Measurements from ENCODE around the gene AGPS.

AGPS gene

DNA sequence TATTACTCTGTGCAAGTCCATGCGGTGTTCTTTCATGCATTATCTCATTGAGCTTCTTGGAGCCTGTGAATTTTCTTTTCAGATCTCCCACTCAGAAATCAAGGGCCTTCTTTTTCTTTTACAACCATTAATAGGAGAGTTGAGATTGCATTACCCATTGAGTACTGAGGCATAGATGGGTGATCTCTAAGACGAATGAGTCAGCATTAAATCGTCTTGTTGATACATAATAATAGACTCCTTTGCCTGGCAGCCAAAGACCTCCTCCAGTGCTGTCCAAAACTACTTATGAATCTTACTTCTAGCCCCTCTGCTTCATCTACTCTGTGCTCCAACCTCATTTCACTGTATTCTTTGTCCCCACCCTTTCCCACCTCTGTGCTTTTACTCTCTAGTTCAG, 180.5 kb downstream of the AGPS start:
- Histone ChIP-seq H3K27ac (ENCODE audit: insufficient read depth, low read length, poor library complexity, severe bottlenecking) (no peak overlapping the region), H3K4me1 (ENCODE audit: control insufficient read depth, insufficient read depth, low read length, poor library complexity, severe bottlenecking) (no peaks in the 10 kb centered on the region), H3K36me3 (ENCODE audit: control insufficient read depth, insufficient read depth, low read length) (no peaks in the 10 kb centered on the region), H3K27me3 (replicated peaks; ENCODE audit: control insufficient read depth, insufficient read depth, low read length, poor library complexity, severe bottlenecking) (peaks cover 4% of the 10 kb centered on the region), H3K9me3 (ENCODE audit: control insufficient read depth, low read length) (no peaks in the 10 kb centered on the region), H3K4me3 (ENCODE audit: insufficient read depth, low read depth, low read length, poor library complexity, severe bottlenecking) (no peak overlapping the region)
- no peak for DNase-seq

- peaks cover 4% of the 10 kb centered on the region for H3K27me3 ChIP-seq (replicated peaks; ENCODE audit: control insufficient read depth, insufficient read depth, low read length, poor library complexity, severe bottlenecking)
- DNase-seq: no peak
These were observed 181.8 kb downstream of the AGPS start for GRCh38 chr2:177574356-177574755.

GRCh38 chr2:177575358-177575757, 182.8 kb downstream of the AGPS start:
- Histone ChIP-seq H3K36me3 (ENCODE audit: control insufficient read depth, insufficient read depth, low read length) (no peaks in the 10 kb centered on the region), H3K9me3 (ENCODE audit: control insufficient read depth, low read length) (no peaks in the 10 kb centered on the region), H3K4me1 (ENCODE audit: control insufficient read depth, insufficient read depth, low read length, poor library complexity, severe bottlenecking) (no peaks in the 10 kb centered on the region), H3K27me3 (replicated peaks; ENCODE audit: control insufficient read depth, insufficient read depth, low read length, poor library complexity, severe bottlenecking) (peaks cover 4% of the 10 kb centered on the region), H3K4me3 (ENCODE audit: insufficient read depth, low read depth, low read length, poor library complexity, severe bottlenecking) (no peak overlapping the region), H3K27ac (ENCODE audit: insufficient read depth, low read length, poor library complexity, severe bottlenecking) (no peak overlapping the region)
- no peak for DNase-seq

More at GRCh38 chr2:177574356-177574755, 181.8 kb downstream of the AGPS start:
- Histone ChIP-seq H3K9me3 (ENCODE audit: control insufficient read depth, low read length) (no peaks in the 10 kb centered on the region), H3K4me3 (ENCODE audit: insufficient read depth, low read depth, low read length, poor library complexity, severe bottlenecking) (no peak overlapping the region), H3K36me3 (ENCODE audit: control insufficient read depth, insufficient read depth, low read length) (no peaks in the 10 kb centered on the region), H3K27ac (ENCODE audit: insufficient read depth, low read length, poor library complexity, severe bottlenecking) (no peak overlapping the region), H3K4me1 (ENCODE audit: control insufficient read depth, insufficient read depth, low read length, poor library complexity, severe bottlenecking) (no peaks in the 10 kb centered on the region)

- Histone ChIP-seq H3K27ac (ENCODE audit: insufficient read depth, low read length, poor library complexity, severe bottlenecking) (no peak overlapping the region), H3K4me1 (ENCODE audit: control insufficient read depth, insufficient read depth, low read length, poor library complexity, severe bottlenecking) (no peaks in the 10 kb centered on the region), H3K4me3 (ENCODE audit: insufficient read depth, low read depth, low read length, poor library complexity, severe bottlenecking) (no peak overlapping the region), H3K9me3 (ENCODE audit: control insufficient read depth, low read length) (no peaks in the 10 kb centered on the region), H3K27me3 (replicated peaks; ENCODE audit: control insufficient read depth, insufficient read depth, low read length, poor library complexity, severe bottlenecking) (no peaks in the 10 kb centered on the region), H3K36me3 (ENCODE audit: control insufficient read depth, insufficient read depth, low read length) (no peaks in the 10 kb centered on the region)
- no peak for DNase-seq
These were observed 184.5 kb downstream of the AGPS start for GRCh38 chr2:177577075-177577474.

DNA sequence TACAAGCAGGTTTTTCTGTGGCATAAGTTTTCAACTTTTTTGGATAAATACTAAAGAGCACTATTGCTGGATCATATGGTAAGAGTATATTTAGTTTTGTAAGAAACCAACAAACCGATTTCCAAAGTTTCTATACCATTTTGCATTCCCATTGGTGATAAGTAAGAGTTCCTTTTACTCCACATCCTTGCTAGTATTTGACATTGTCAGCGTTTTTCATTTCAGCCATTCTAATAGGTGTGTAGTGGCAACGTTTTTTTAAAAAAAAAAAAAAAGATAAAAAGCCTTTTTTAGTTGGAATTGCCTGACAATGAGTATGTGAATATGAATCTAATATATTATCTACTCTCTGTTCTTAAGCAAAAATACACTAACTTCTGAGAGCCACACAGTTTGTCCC, 185.9 kb downstream of the AGPS start:
- H3K4me3 ChIP-seq (ENCODE audit: insufficient read depth, low read depth, low read length, poor library complexity, severe bottlenecking): no peak overlapping the region
- H3K4me1 ChIP-seq (ENCODE audit: control insufficient read depth, insufficient read depth, low read length, poor library complexity, severe bottlenecking): no peaks in the 10 kb centered on the region
- no peaks in the 10 kb centered on the region for H3K27me3 ChIP-seq (replicated peaks; ENCODE audit: control insufficient read depth, insufficient read depth, low read length, poor library complexity, severe bottlenecking)
- no peak for DNase-seq
- no peak overlapping the region for H3K27ac ChIP-seq (ENCODE audit: insufficient read depth, low read length, poor library complexity, severe bottlenecking)
- no peaks in the 10 kb centered on the region for H3K36me3 ChIP-seq (ENCODE audit: control insufficient read depth, insufficient read depth, low read length)
- no peaks in the 10 kb centered on the region for H3K9me3 ChIP-seq (ENCODE audit: control insufficient read depth, low read length)

DNA sequence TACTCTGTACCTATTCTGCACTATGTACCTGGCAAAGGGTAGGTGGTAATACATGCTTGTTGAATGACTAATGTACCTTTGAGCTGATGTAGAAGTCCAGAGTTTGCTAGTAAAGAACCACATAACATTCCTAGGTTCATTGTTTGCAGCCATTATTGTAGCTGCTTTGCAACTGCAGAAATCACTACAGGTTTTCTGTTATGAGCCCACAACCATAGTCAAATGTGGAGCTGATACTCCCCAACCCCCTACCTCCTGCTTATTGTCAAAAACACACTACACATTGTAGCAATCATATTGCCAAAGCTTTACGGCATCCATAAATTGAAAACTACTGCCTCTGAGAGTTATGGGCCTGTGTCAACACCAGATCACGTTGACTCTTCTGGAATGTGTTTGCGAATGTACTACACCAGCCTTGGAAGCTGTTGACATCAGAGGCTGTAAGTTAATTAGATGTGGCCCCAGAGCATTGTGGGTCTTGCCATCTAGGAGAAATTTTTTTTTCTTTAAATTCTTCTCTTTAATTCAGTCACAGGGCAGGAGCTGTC, 187.0 kb downstream of the AGPS start:
- H3K4me1 ChIP-seq (ENCODE audit: control insufficient read depth, insufficient read depth, low read length, poor library complexity, severe bottlenecking): no peaks in the 10 kb centered on the region
- no peaks in the 10 kb centered on the region for H3K9me3 ChIP-seq (ENCODE audit: control insufficient read depth, low read length)
- no peaks in the 10 kb centered on the region for H3K36me3 ChIP-seq (ENCODE audit: control insufficient read depth, insufficient read depth, low read length)
- no peak overlapping the region for H3K27ac ChIP-seq (ENCODE audit: insufficient read depth, low read length, poor library complexity, severe bottlenecking)
- H3K27me3 ChIP-seq (replicated peaks; ENCODE audit: control insufficient read depth, insufficient read depth, low read length, poor library complexity, severe bottlenecking): no peaks in the 10 kb centered on the region
- no peak overlapping the region for H3K4me3 ChIP-seq (ENCODE audit: insufficient read depth, low read depth, low read length, poor library complexity, severe bottlenecking)
- DNase-seq: no peak

GRCh38 chr2:177582000-177582399, 189.4 kb downstream of the AGPS start:
- no peaks in the 10 kb centered on the region for H3K4me1 ChIP-seq (ENCODE audit: control insufficient read depth, insufficient read depth, low read length, poor library complexity, severe bottlenecking)
- no peaks in the 10 kb centered on the region for H3K36me3 ChIP-seq (ENCODE audit: control insufficient read depth, insufficient read depth, low read length)
- H3K27me3 ChIP-seq (replicated peaks; ENCODE audit: control insufficient read depth, insufficient read depth, low read length, poor library complexity, severe bottlenecking): no peaks in the 10 kb centered on the region
- H3K9me3 ChIP-seq (ENCODE audit: control insufficient read depth, low read length): no peaks in the 10 kb centered on the region
- no peak for DNase-seq
- H3K4me3 ChIP-seq (ENCODE audit: insufficient read depth, low read depth, low read length, poor library complexity, severe bottlenecking): no peak overlapping the region
- no peak overlapping the region for H3K27ac ChIP-seq (ENCODE audit: insufficient read depth, low read length, poor library complexity, severe bottlenecking)

DNA sequence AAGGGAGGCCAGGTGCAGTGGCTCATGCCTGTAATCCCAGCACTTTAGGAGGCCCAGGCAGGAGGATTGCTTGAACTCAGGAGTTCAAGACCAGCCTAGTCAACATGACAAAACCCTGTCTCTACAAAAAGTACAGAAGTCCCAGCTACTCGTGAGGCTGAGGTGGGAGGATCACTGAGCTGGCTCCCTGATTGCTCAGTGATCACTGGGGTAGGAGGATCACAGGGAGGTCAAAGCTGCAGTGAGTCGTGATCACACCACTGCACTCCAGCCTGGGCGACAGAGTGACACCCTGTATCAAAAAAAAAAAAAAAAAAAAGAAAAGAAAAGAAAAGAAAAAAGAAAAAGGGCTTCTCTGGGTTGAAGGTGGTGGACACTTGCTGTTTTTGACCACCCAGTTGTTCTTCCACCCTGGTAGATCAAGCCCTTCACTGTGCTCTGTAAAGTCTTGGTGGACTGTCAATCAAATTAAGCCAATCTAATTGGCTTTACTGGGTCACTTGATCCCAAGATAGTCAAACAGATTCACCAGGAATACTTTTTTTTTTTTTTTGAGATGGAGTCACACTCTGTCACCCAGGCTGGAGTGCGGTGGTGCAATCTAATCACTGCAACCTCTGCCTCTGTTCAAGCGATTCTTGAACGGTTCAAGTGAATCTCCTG, 191.6 kb downstream of the AGPS start:
- H3K9me3 ChIP-seq (ENCODE audit: control insufficient read depth, low read length): no peaks in the 10 kb centered on the region
- no peak for DNase-seq
- no peaks in the 10 kb centered on the region for H3K36me3 ChIP-seq (ENCODE audit: control insufficient read depth, insufficient read depth, low read length)
- no peak overlapping the region for H3K27ac ChIP-seq (ENCODE audit: insufficient read depth, low read length, poor library complexity, severe bottlenecking)
- no peak overlapping the region for H3K4me3 ChIP-seq (ENCODE audit: insufficient read depth, low read depth, low read length, poor library complexity, severe bottlenecking)
- H3K4me1 ChIP-seq (ENCODE audit: control insufficient read depth, insufficient read depth, low read length, poor library complexity, severe bottlenecking): no peaks in the 10 kb centered on the region
- H3K27me3 ChIP-seq (replicated peaks; ENCODE audit: control insufficient read depth, insufficient read depth, low read length, poor library complexity, severe bottlenecking): no peaks in the 10 kb centered on the region

GRCh38 chr2:177585234-177585863, 192.8 kb downstream of the AGPS start:
- H3K4me1 ChIP-seq (ENCODE audit: control insufficient read depth, insufficient read depth, low read length, poor library complexity, severe bottlenecking): no peaks in the 10 kb centered on the region
- H3K9me3 ChIP-seq (ENCODE audit: control insufficient read depth, low read length): no peaks in the 10 kb centered on the region
- no peak for DNase-seq
- H3K36me3 ChIP-seq (ENCODE audit: control insufficient read depth, insufficient read depth, low read length): no peaks in the 10 kb centered on the region
- no peak overlapping the region for H3K27ac ChIP-seq (ENCODE audit: insufficient read depth, low read length, poor library complexity, severe bottlenecking)
- no peak overlapping the region for H3K4me3 ChIP-seq (ENCODE audit: insufficient read depth, low read depth, low read length, poor library complexity, severe bottlenecking)
- no peaks in the 10 kb centered on the region for H3K27me3 ChIP-seq (replicated peaks; ENCODE audit: control insufficient read depth, insufficient read depth, low read length, poor library complexity, severe bottlenecking)

GRCh38 chr2:177586154-177586553, 193.6 kb downstream of the AGPS start:
- Histone ChIP-seq H3K36me3 (ENCODE audit: control insufficient read depth, insufficient read depth, low read length) (no peaks in the 10 kb centered on the region), H3K27me3 (replicated peaks; ENCODE audit: control insufficient read depth, insufficient read depth, low read length, poor library complexity, severe bottlenecking) (no peaks in the 10 kb centered on the region), H3K4me1 (ENCODE audit: control insufficient read depth, insufficient read depth, low read length, poor library complexity, severe bottlenecking) (no peaks in the 10 kb centered on the region), H3K27ac (ENCODE audit: insufficient read depth, low read length, poor library complexity, severe bottlenecking) (no peak overlapping the region), H3K4me3 (ENCODE audit: insufficient read depth, low read depth, low read length, poor library complexity, severe bottlenecking) (no peak overlapping the region), H3K9me3 (ENCODE audit: control insufficient read depth, low read length) (no peaks in the 10 kb centered on the region)
- DNase-seq: no peak
